Thyroid gland (tissue), 4 donors: Measurements from ENCODE around the gene CST11. TPM values are rescaled to one million over a fixed set of nuclear protein-coding genes. Genes with fewer than 3 reads are reported as not detected.
A peak's percentile ranks its signal among the peaks of the same experiment; 100 is the strongest.

ENCODE experiments used
- DNase-seq, 2 donors: peaks; one replicate each; pipeline ENCODE4 v3.0.0-alpha.2; 2019
- H3K27ac ChIP-seq, 3 donors: fragments of 200-600 bp; sonication (generic); 1 replicate in 2 of 3; 2 replicates in 1 of 3; pipeline ENCODE4 v1.5.1; 2016 to 2019; ENCODE audit warnings: mild to moderate bottlenecking in 1 of 3, moderate library complexity in 1 of 3
- H3K27me3 ChIP-seq: fragments of 200-600 bp; sonication (generic); one replicate; pipeline ENCODE4 v1.5.1; 2019
- H3K36me3 ChIP-seq, 2 donors: fragments of 200-600 bp; sonication (generic); one replicate each; pipeline ENCODE4 v1.5.1; 2016 to 2019
- H3K4me1 ChIP-seq, 2 donors: fragments of 200-600 bp; sonication (generic); one replicate each; pipeline ENCODE4 v1.5.1; 2017 to 2019
- H3K4me3 ChIP-seq, 3 donors: fragments of 200-600 bp; sonication (generic); replicated peaks in 1 of 3; 1 replicate in 2 of 3; 2 replicates in 1 of 3; pipeline ENCODE4 v1.5.1; 2016; ENCODE audit warnings: mild to moderate bottlenecking in 1 of 3
- H3K9me3 ChIP-seq: fragments of 200-600 bp; sonication (generic); one replicate; pipeline ENCODE4 v1.5.1; 2017
- CTCF ChIP-seq, 6 experiments: fragments of 200-600 bp in 3 of 6; fragments of 450-650 bp in 3 of 6; sonication (generic) in 3 of 6; IDR thresholded peaks; one replicate each; pipeline ENCODE4 v1.5.1; 2016 to 2019; ENCODE audit warnings: antibody characterized with exemption in 6 of 6, mild to moderate bottlenecking in 2 of 6, inconsistent platforms in 1 of 6, moderate library complexity in 1 of 6
- POLR2A ChIP-seq, 2 donors: fragments of 450-650 bp; IDR thresholded peaks; one replicate each; pipeline ENCODE4 v1.6.1; 2017; ENCODE audit warnings: antibody characterized with exemption in 2 of 2, mild to moderate bottlenecking in 2 of 2, moderate library complexity in 1 of 2
- WGBS, 2 donors: methylation state at CpG; one replicate each; pipeline ENCODE4 v1.1.5; 2017; 5-methylcytosine and 5-hydroxymethylcytosine counted together
- intact Hi-C: fragments of 100-400 bp; cut with DNase I; formaldehyde crosslinking; loops from one replicate; pipeline ENCODE4 v1.15.1; 2023
- total RNA-seq, 4 donors: library from RNA; depleted of rRNA; stranded (reverse); fragments of >200 nt; gene quantifications; one replicate each; pipeline ENCODE4 v1.2.3, GENCODE V29; 2016

CST11 gene
- total RNA-seq, 4 donors from 2014 or later = not detected

- 0 to 2% methylated on average over 11 to 33 of the region's 64 CpGs for WGBS, 2 donors
- peak within 1 kb of the TSS; percentile 85 to 89 (median 88) for H3K27ac ChIP-seq
- H3K9me3 ChIP-seq = no peaks in the 10 kb centered on the region
- H3K27me3 ChIP-seq = no peaks in the 10 kb centered on the region
- DNase-seq = peak; percentile 92 to 94
- intact Hi-C loops = loop anchor here (5.0 kb wide), 1 partner anchor 59 kb away; the partner anchor contains the start of gene GZF1
- peaks cover 0 to 7% of the 10 kb centered on the region in 2 donors for H3K4me1 ChIP-seq
- no peaks in the 10 kb centered on the region for H3K36me3 ChIP-seq
- peak; percentile 20 to 83 (median 48) for TF ChIP-seq CTCF (IDR thresholded peaks at IDR 0.05)
- TF ChIP-seq POLR2A (IDR thresholded peaks at IDR 0.05) = peak; percentile 77 to 96
- peak within 1 kb of the TSS; percentile 76 to 97 (median 78) for H3K4me3 ChIP-seq
These were observed 31.4 kb downstream of the CST11 start, which contains the start of gene NAPB for GRCh38 chr20:23420943-23421931. Gene NAPB (minus strand): TSS chr20:23421488. CDS start chr20:23421402, 86 bp downstream.

GRCh38 chr20:23419995-23420901, 32.4 kb downstream of the CST11 start:
- Histone ChIP-seq H3K27ac (peak overlapping the region; percentile 85 to 89 (median 88)), H3K27me3 (no peaks in the 10 kb centered on the region), H3K4me3 (peak overlapping the region; percentile 76 to 97 (median 78)), H3K4me1 (peaks cover 0 to 7% of the 10 kb centered on the region in 2 donors), H3K36me3 (no peaks in the 10 kb centered on the region), H3K9me3 (no peaks in the 10 kb centered on the region)
- intact Hi-C loops = loop anchor here (5.0 kb wide), 1 partner anchor 58 kb away; the partner anchor contains the start of gene GZF1
- DNase-seq = peak; percentile 66 to 74
- WGBS, 2 donors = 1 to 2% methylated on average over 13 to 24 of the region's 58 CpGs
- TF ChIP-seq POLR2A (IDR thresholded peaks at IDR 0.05) (no peak), CTCF (IDR thresholded peaks at IDR 0.05) (no peak)

- WGBS, 2 donors = 47 to 56% methylated on average over 5 of the region's 5 CpGs
- no peak for DNase-seq
- no peaks in the 10 kb centered on the region for H3K36me3 ChIP-seq
- H3K4me3 ChIP-seq = no peak overlapping the region
- TF ChIP-seq POLR2A (IDR thresholded peaks at IDR 0.05) (no peak), CTCF (IDR thresholded peaks at IDR 0.05) (no peak)
- H3K27me3 ChIP-seq = no peaks in the 10 kb centered on the region
- H3K4me1 ChIP-seq = peaks cover 0 to 7% of the 10 kb centered on the region in 2 donors
- no peaks in the 10 kb centered on the region for H3K9me3 ChIP-seq
- peak overlapping the region; percentile 85 to 89 (median 88) for H3K27ac ChIP-seq
- intact Hi-C loops = no loop called here
These were observed 33.0 kb downstream of the CST11 start for GRCh38 chr20:23419657-23419994.

- Histone ChIP-seq H3K36me3 (no peaks in the 10 kb centered on the region), H3K4me3 (no peak overlapping the region), H3K27ac (no peak overlapping the region), H3K4me1 (peaks cover 0 to 7% of the 10 kb centered on the region in 2 donors), H3K27me3 (no peaks in the 10 kb centered on the region), H3K9me3 (no peaks in the 10 kb centered on the region)
- intact Hi-C loops = no loop called here
- no peak for DNase-seq
- TF ChIP-seq CTCF (IDR thresholded peaks at IDR 0.05) (no peak), POLR2A (IDR thresholded peaks at IDR 0.05) (no peak)
These were observed 34.8 kb downstream of the CST11 start for GRCh38 chr20:23417861-23418260.
